ENCODE measurements around the gene TNS1. TPM values are rescaled to one million over a fixed set of nuclear protein-coding genes. Genes with fewer than 3 reads are reported as not detected.
A peak's percentile ranks its signal among the peaks of the same experiment; 100 is the strongest.

The TNS1 gene
- total RNA-seq, 1 donor from 2014 or later: 11.6 TPM

- H3K9me3 Mint-ChIP-seq (ENCODE audit: unreplicated experiment): no peaks in the 10 kb centered on the region
- peaks cover 9% of the 10 kb centered on the region for H3K27me3 Mint-ChIP-seq (ENCODE audit: unreplicated experiment)
- DNase-seq (ENCODE audit: low spot score): no peak
- no peak overlapping the region for H3K4me3 Mint-ChIP-seq (ENCODE audit: unreplicated experiment)
- peaks cover 24% of the 10 kb centered on the region for H3K4me1 Mint-ChIP-seq (ENCODE audit: unreplicated experiment)
- TF ChIP-seq, protein P1, sequence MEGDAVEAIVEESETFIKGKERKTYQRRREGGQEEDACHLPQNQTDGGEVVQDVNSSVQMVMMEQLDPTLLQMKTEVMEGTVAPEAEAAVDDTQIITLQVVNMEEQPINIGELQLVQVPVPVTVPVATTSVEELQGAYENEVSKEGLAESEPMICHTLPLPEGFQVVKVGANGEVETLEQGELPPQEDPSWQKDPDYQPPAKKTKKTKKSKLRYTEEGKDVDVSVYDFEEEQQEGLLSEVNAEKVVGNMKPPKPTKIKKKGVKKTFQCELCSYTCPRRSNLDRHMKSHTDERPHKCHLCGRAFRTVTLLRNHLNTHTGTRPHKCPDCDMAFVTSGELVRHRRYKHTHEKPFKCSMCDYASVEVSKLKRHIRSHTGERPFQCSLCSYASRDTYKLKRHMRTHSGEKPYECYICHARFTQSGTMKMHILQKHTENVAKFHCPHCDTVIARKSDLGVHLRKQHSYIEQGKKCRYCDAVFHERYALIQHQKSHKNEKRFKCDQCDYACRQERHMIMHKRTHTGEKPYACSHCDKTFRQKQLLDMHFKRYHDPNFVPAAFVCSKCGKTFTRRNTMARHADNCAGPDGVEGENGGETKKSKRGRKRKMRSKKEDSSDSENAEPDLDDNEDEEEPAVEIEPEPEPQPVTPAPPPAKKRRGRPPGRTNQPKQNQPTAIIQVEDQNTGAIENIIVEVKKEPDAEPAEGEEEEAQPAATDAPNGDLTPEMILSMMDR (IDR thresholded peaks at IDR 0.05; ENCODE audit: unreplicated experiment): no peak
- no peak overlapping the region for H3K27ac Mint-ChIP-seq (ENCODE audit: unreplicated experiment)
- H3K36me3 Mint-ChIP-seq (ENCODE audit: low read depth, unreplicated experiment): no peaks in the 10 kb centered on the region
Measured at GRCh38 chr2:217945530-217945929, 57.3 kb downstream of the TNS1 start.

DNA sequence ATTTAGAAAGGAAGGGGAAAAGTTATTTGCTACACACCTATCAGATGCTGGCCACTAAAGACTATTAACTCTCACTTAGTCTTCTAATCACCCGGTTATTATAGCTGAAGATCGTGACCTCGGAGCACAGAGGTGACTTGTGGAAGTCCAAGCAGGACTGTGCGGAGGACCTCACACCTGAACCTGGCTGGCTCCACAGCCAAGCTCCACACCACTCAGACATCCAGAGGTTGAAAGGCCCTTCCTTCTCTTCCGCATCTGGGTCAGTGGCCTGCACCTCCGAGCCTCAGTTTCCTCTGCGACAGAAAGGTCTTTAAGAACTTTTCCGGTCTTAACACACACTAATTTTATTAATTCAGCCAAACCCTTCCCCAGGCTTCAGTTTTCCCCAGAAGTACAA is 57.9 kb downstream of the TNS1 start:
- no peak for DNase-seq (ENCODE audit: low spot score)
- TF ChIP-seq, protein P1 (IDR thresholded peaks at IDR 0.05; ENCODE audit: unreplicated experiment): no peak
- Mint-ChIP-seq H3K27ac (ENCODE audit: unreplicated experiment) (no peak overlapping the region), H3K4me3 (ENCODE audit: unreplicated experiment) (no peak overlapping the region), H3K9me3 (ENCODE audit: unreplicated experiment) (no peaks in the 10 kb centered on the region), H3K27me3 (ENCODE audit: unreplicated experiment) (peaks cover 9% of the 10 kb centered on the region), H3K36me3 (ENCODE audit: low read depth, unreplicated experiment) (no peaks in the 10 kb centered on the region), H3K4me1 (ENCODE audit: unreplicated experiment) (peaks cover 24% of the 10 kb centered on the region)

DNA sequence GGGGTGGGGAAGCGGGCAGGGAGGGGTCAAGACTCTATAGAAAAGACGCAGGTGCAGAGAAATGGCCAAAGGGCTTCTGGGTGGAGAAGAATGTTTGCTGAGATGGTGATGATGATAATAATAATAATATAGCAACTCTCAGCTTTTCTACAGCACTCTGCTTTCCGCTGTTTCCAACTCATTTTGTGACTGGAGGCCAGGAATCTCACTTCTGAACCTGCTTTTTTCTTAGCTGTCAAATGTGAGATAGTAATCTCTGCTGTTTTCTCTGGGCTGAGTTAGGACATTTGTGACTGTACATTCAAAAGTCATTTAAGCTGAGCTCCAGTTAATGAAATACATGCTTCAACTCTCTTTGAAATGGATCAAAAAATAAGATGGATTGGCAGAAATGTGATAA is 58.4 kb downstream of the TNS1 start:
- DNase-seq (ENCODE audit: low spot score): no peak
- Mint-ChIP-seq H3K4me1 (ENCODE audit: unreplicated experiment) (peaks cover 22% of the 10 kb centered on the region), H3K36me3 (ENCODE audit: low read depth, unreplicated experiment) (no peaks in the 10 kb centered on the region), H3K4me3 (ENCODE audit: unreplicated experiment) (no peak overlapping the region), H3K27ac (ENCODE audit: unreplicated experiment) (no peak overlapping the region), H3K27me3 (ENCODE audit: unreplicated experiment) (peaks cover 6% of the 10 kb centered on the region), H3K9me3 (ENCODE audit: unreplicated experiment) (no peaks in the 10 kb centered on the region)
- TF ChIP-seq, protein P1 (IDR thresholded peaks at IDR 0.05; ENCODE audit: unreplicated experiment): no peak

DNA sequence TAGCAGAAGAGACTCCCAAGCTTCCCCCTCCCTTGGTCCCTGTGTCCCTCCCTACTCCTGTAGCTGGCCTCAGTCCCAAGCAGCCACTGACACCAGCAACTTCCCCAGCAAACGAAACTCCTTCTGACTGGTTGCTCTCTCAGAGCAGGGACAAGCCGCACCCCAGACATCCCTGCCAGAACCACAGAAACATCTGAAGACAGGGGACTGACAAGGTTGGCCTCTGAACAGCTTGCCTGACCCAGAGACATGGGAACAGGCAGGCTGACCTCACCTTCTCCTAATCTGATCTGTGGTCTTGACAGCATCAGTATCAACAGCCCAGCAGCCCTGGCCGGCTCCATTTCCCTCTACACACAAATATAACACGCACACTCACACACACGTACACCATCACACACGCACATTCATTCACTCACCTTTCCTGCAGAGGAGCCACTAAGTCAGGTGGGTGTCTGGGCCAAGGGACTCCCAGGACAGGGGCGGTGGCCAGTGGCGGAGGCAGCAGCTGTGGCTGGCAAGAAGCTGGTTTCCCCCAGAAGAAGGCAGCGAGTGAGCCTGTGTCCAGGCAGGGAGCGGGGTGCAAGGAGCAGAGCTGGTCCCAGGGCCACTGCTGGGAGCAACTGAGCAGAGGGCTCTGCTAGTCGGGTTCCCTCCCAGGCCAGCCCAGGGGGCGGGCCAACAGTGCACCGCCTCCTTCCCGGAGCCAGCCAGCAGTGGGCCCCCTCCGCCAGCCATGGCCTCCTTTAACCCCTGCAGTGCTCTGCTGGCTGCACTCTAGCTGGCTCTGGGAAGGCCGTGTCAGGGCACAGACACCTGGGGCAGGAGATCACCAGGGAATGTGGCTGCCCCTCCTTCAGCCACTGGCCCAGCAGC is 59.1 kb downstream of the TNS1 start:
- H3K4me3 Mint-ChIP-seq (ENCODE audit: unreplicated experiment): peak overlapping the region; percentile 32
- DNase-seq (ENCODE audit: low spot score): peak; percentile 79
- TF ChIP-seq, protein P1 (IDR thresholded peaks at IDR 0.05; ENCODE audit: unreplicated experiment): no peak
- H3K4me1 Mint-ChIP-seq (ENCODE audit: unreplicated experiment): peaks cover 20% of the 10 kb centered on the region
- no peaks in the 10 kb centered on the region for H3K36me3 Mint-ChIP-seq (ENCODE audit: low read depth, unreplicated experiment)
- no peaks in the 10 kb centered on the region for H3K9me3 Mint-ChIP-seq (ENCODE audit: unreplicated experiment)
- peaks cover 6% of the 10 kb centered on the region for H3K27me3 Mint-ChIP-seq (ENCODE audit: unreplicated experiment)
- H3K27ac Mint-ChIP-seq (ENCODE audit: unreplicated experiment): no peak overlapping the region

DNA sequence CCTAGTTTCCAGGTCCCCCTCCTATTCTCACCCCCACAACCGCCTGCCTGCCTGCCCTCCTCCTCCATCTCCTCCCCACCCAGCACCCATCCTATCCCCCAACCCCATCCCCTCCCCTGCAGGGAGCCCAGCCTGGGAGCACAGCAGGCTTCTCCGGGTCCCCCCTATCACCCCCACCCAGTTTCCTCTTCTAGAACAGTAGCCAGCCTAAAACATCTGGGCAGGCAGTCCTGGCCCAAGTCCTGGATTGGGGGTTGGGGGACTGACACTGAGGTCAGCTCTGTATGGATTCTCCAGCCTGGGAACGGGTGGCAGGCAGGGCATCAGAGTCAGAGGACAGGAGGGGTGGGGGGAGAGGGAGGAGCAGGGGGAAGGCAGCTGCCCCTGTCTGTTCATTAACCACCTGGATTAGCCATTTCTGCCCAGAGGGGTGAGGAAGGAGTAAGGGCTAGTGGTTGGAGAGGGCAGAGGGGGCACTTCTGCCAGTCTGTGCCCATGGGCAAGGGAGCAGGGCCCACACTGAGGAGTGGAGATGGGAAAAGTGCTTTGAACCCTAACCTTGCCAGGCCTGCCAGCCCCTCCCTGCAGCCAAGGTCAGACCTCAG is 60.0 kb downstream of the TNS1 start:
- peaks cover 18% of the 10 kb centered on the region for H3K4me1 Mint-ChIP-seq (ENCODE audit: unreplicated experiment)
- no peak overlapping the region for H3K4me3 Mint-ChIP-seq (ENCODE audit: unreplicated experiment)
- no peaks in the 10 kb centered on the region for H3K9me3 Mint-ChIP-seq (ENCODE audit: unreplicated experiment)
- no peak for DNase-seq (ENCODE audit: low spot score)
- TF ChIP-seq, protein P1 (IDR thresholded peaks at IDR 0.05; ENCODE audit: unreplicated experiment): no peak
- H3K27me3 Mint-ChIP-seq (ENCODE audit: unreplicated experiment): peaks cover 6% of the 10 kb centered on the region
- H3K36me3 Mint-ChIP-seq (ENCODE audit: low read depth, unreplicated experiment): no peaks in the 10 kb centered on the region
- H3K27ac Mint-ChIP-seq (ENCODE audit: unreplicated experiment): no peak overlapping the region

All from endothelial cell (in vitro differentiated cells).